Esophagus muscularis mucosa (tissue), 3 donors: Measurements from ENCODE around the gene GHR.

Experiments used
- POLR2AphosphoS5 ChIP-seq, 2 donors: sonication (generic); formaldehyde crosslinking; IDR thresholded peaks; one replicate each; pipeline ENCODE4 v1.6.1; 2017; ENCODE audit warnings: antibody characterized with exemption in 2 of 2
- TF ChIP-seq, protein P1 (sequence below), 3 experiments: fragments of 200-600 bp in 2 of 3; fragments of 450-650 bp in 1 of 3; sonication (generic) in 2 of 3; IDR thresholded peaks; one replicate each; pipeline ENCODE4 v1.5.1; 2017 to 2019; ENCODE audit warnings: antibody characterized with exemption in 3 of 3, mild to moderate bottlenecking in 2 of 3, moderate library complexity in 1 of 3

DNA sequence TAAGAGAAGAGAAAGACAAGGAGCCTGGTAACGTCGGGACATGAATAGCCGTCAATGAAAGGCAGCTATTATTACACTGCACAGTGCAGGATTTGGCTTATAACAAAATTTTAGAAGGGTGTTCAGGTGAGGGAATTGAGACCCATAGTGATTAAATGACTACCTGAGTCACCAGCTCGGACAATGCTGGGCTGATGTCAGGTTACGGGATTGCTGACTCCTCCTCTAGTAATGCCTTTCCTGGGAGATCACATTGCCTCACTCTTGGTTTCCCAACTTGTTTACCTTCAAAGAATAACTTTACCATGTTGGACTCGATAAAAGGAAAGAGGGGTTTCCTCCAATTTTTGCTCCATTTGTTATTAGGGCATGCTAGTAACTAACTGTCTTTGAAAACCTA, 132.6 kb downstream of the GHR start:
- no peak for TF ChIP-seq POLR2AphosphoS5 (IDR thresholded peaks at IDR 0.05)
- TF ChIP-seq, protein P1, sequence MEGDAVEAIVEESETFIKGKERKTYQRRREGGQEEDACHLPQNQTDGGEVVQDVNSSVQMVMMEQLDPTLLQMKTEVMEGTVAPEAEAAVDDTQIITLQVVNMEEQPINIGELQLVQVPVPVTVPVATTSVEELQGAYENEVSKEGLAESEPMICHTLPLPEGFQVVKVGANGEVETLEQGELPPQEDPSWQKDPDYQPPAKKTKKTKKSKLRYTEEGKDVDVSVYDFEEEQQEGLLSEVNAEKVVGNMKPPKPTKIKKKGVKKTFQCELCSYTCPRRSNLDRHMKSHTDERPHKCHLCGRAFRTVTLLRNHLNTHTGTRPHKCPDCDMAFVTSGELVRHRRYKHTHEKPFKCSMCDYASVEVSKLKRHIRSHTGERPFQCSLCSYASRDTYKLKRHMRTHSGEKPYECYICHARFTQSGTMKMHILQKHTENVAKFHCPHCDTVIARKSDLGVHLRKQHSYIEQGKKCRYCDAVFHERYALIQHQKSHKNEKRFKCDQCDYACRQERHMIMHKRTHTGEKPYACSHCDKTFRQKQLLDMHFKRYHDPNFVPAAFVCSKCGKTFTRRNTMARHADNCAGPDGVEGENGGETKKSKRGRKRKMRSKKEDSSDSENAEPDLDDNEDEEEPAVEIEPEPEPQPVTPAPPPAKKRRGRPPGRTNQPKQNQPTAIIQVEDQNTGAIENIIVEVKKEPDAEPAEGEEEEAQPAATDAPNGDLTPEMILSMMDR (IDR thresholded peaks at IDR 0.05): no peak
